Body of pancreas (tissue), 4 donors: ENCODE results near the gene SOAT2.

Experiments
- CTCF ChIP-seq, 7 experiments: fragments of 450-650 bp in 4 of 7; fragments of 200-600 bp in 3 of 7; sonication (generic) in 3 of 7; IDR thresholded peaks; one replicate each; pipeline ENCODE4 v1.5.1; 2016 to 2019; ENCODE audit warnings: antibody characterized with exemption in 7 of 7
- POLR2A ChIP-seq, 3 donors: fragments of 450-650 bp; IDR thresholded peaks; one replicate each; pipeline ENCODE4 v1.6.1; 2016; ENCODE audit warnings: antibody characterized with exemption in 3 of 3, mild to moderate bottlenecking in 2 of 3

GRCh38 chr12:53097207-53097563 is 6.1 kb upstream of the SOAT2 start:
- TF ChIP-seq CTCF (IDR thresholded peaks at IDR 0.05) (no peak), POLR2A (IDR thresholded peaks at IDR 0.05) (no peak)
